SW 1271 (cell line): ENCODE data around the gene ANKRD11.
"Not testable (repeated sequence)": the region's sequence is repeated elsewhere in the genome, so short reads cannot be mapped to it uniquely, and the experiment has no call there.

ENCODE experiments used
- DNase-seq, 2 experiments: peaks; one replicate each; lab custom pipeline; 2025; lab: John Stamatoyannopoulos, UW

ANKRD11 gene

GRCh38 chr16:89478576-89479221 lies 11.7 kb downstream of the ANKRD11 start:
- DNase-seq = peak in 1 of 2 experiments; percentile 18

- no peak for DNase-seq
These were observed 13.5 kb downstream of the ANKRD11 start for GRCh38 chr16:89476811-89477261.

- DNase-seq = no peak
These were observed 14.0 kb downstream of the ANKRD11 start for GRCh38 chr16:89476379-89476778.

GRCh38 chr16:89475144-89475543 lies 15.2 kb downstream of the ANKRD11 start:
- no peak for DNase-seq

GRCh38 chr16:89473791-89474414 lies 16.5 kb downstream of the ANKRD11 start:
- DNase-seq = peak in 1 of 2 experiments; percentile 19

GRCh38 chr16:89473136-89473712 lies 17.1 kb downstream of the ANKRD11 start:
- DNase-seq = no peak

GRCh38 chr16:89472711-89473075 lies 17.7 kb downstream of the ANKRD11 start:
- no peak for DNase-seq

GRCh38 chr16:89467382-89467781 lies 23.0 kb downstream of the ANKRD11 start:
- DNase-seq = no peak

- no peak for DNase-seq
These were observed 23.4 kb downstream of the ANKRD11 start for GRCh38 chr16:89466920-89467319.

- not testable (repeated sequence) for DNase-seq
These were observed 27.0 kb downstream of the ANKRD11 start for GRCh38 chr16:89463312-89463711.

- DNase-seq = not testable (repeated sequence)
These were observed 27.7 kb downstream of the ANKRD11 start for GRCh38 chr16:89462639-89463038.

GRCh38 chr16:89461890-89462289 lies 28.5 kb downstream of the ANKRD11 start:
- not testable (repeated sequence) for DNase-seq

GRCh38 chr16:89460556-89460955 lies 29.8 kb downstream of the ANKRD11 start:
- DNase-seq = no peak

GRCh38 chr16:89458967-89459366 lies 31.4 kb downstream of the ANKRD11 start:
- no peak for DNase-seq

- DNase-seq = no peak
These were observed 31.8 kb downstream of the ANKRD11 start for GRCh38 chr16:89458551-89458950.

GRCh38 chr16:89456419-89456959 lies 33.9 kb downstream of the ANKRD11 start:
- DNase-seq = no peak

- DNase-seq = no peak
These were observed 34.7 kb downstream of the ANKRD11 start for GRCh38 chr16:89455692-89456091.

- DNase-seq = no peak
These were observed 35.2 kb downstream of the ANKRD11 start for GRCh38 chr16:89455178-89455577.

- DNase-seq = not testable (repeated sequence)
These were observed 35.8 kb downstream of the ANKRD11 start for GRCh38 chr16:89454378-89455125.

GRCh38 chr16:89453501-89454321 lies 36.6 kb downstream of the ANKRD11 start:
- no peak for DNase-seq

- DNase-seq = no peak
These were observed 37.4 kb downstream of the ANKRD11 start for GRCh38 chr16:89452925-89453324.
